GDM1 (cell line): ENCODE results near the gene ZKSCAN2.

ENCODE experiments used
- DNase-seq: peaks from one replicate; lab custom pipeline; 2025; lab: John Stamatoyannopoulos, UW

ZKSCAN2 gene

GRCh38 chr16:25257470-25257955 is at the start of gene ZKSCAN2:
Gene ZKSCAN2, minus strand, starts transcription at chr16:25257845. Its CDS starts 718 bp downstream, at chr16:25257127.
- peak; percentile 82 for DNase-seq

- DNase-seq, result no peak
Observed at GRCh38 chr16:25299792-25300590, 42.3 kb upstream of the ZKSCAN2 start.

- DNase-seq, result no peak
Observed at GRCh38 chr16:25298165-25298872, 40.7 kb upstream of the ZKSCAN2 start.

- DNase-seq, result no peak
Observed at GRCh38 chr16:25297151-25297787, 39.6 kb upstream of the ZKSCAN2 start.

GRCh38 chr16:25291580-25291979 is 33.9 kb upstream of the ZKSCAN2 start:
- DNase-seq, result no peak

- DNase-seq, result no peak
Observed at GRCh38 chr16:25289466-25289865, 31.8 kb upstream of the ZKSCAN2 start.

GRCh38 chr16:25279491-25279890 is 21.8 kb upstream of the ZKSCAN2 start:
- DNase-seq, result no peak

- no peak for DNase-seq
Observed at GRCh38 chr16:25271421-25271820, 13.8 kb upstream of the ZKSCAN2 start.

- no peak for DNase-seq
Observed at GRCh38 chr16:25270577-25270976, 12.9 kb upstream of the ZKSCAN2 start.

GRCh38 chr16:25269879-25270278 is 12.2 kb upstream of the ZKSCAN2 start:
- DNase-seq, result no peak

- DNase-seq, result no peak
Observed at GRCh38 chr16:25265968-25266367, 8.3 kb upstream of the ZKSCAN2 start.

GRCh38 chr16:25264597-25264996 is 7.0 kb upstream of the ZKSCAN2 start:
- DNase-seq, result no peak

GRCh38 chr16:25260416-25260815 is 2.8 kb upstream of the ZKSCAN2 start:
- DNase-seq, result no peak

GRCh38 chr16:25258861-25259179 is 1.2 kb upstream of the ZKSCAN2 start:
- no peak for DNase-seq

GRCh38 chr16:25257956-25258860 is 563 bp upstream of the ZKSCAN2 start:
- DNase-seq, result peak; percentile 82

- no peak for DNase-seq
Observed at GRCh38 chr16:25256695-25257469, 763 bp downstream of the ZKSCAN2 start.

- DNase-seq, result no peak
Observed at GRCh38 chr16:25253322-25253721, 4.3 kb downstream of the ZKSCAN2 start.

- DNase-seq, result no peak
Observed at GRCh38 chr16:25250467-25250866, 7.2 kb downstream of the ZKSCAN2 start.

GRCh38 chr16:25235991-25236390 is 21.7 kb downstream of the ZKSCAN2 start:
- no peak for DNase-seq

GRCh38 chr16:25228372-25228771 is 29.3 kb downstream of the ZKSCAN2 start:
- no peak for DNase-seq

GRCh38 chr16:25224731-25225319 is 32.8 kb downstream of the ZKSCAN2 start:
- no peak for DNase-seq
